HEK293T (cell line): ENCODE measurements around the gene KCNN3.

Experiments used
- CTCF ChIA-PET: fragments of 350-600 bp; formaldehyde crosslinking; extraction: SDS; loops from one replicate; lab custom pipeline; 2021; ENCODE audit warnings: antibody characterized with exemption, inconsistent platforms; lab: Yijun Ruan, JAX
- POLR2A ChIA-PET: fragments of 350-600 bp; formaldehyde crosslinking; extraction: SDS; loops from one replicate; lab custom pipeline; 2020; ENCODE audit warnings: antibody characterized with exemption, inconsistent platforms; lab: Yijun Ruan, JAX
- DNase-seq: peaks from one replicate; pipeline ENCODE4 v3.0.0; 2012; ENCODE audit warnings: mixed read lengths; ENCODE audit errors: extremely low spot score
- ARNT ChIP-seq: fragments of 450-650 bp; IDR thresholded peaks from 2 replicates; pipeline ENCODE4 v1.6.1; 2017; ENCODE audit warnings: mild to moderate bottlenecking
- BHLHE40 ChIP-seq: fragments of 450-650 bp; IDR thresholded peaks from 2 replicates; pipeline ENCODE4 v1.6.1; 2016; ENCODE audit warnings: mild to moderate bottlenecking, moderate library complexity, borderline replicate concordance
- CTBP1 ChIP-seq: fragments of 450-650 bp; IDR thresholded peaks from 2 replicates; pipeline ENCODE4 v1.6.1; 2016; ENCODE audit warnings: borderline replicate concordance
- ELF4 ChIP-seq: fragments of 450-650 bp; IDR thresholded peaks from 2 replicates; pipeline ENCODE4 v1.6.1; 2017; ENCODE audit warnings: antibody characterized with exemption
- FOXA1 ChIP-seq: fragments of 450-650 bp; IDR thresholded peaks from 2 replicates; pipeline ENCODE4 v1.6.1; 2016; ENCODE audit warnings: mild to moderate bottlenecking
- FOXK2 ChIP-seq: fragments of 450-650 bp; IDR thresholded peaks from 2 replicates; pipeline ENCODE4 v1.6.1; 2016; ENCODE audit warnings: mild to moderate bottlenecking
- FOXM1 ChIP-seq: fragments of 450-650 bp; IDR thresholded peaks from 2 replicates; pipeline ENCODE4 v1.6.1; 2017; ENCODE audit warnings: mild to moderate bottlenecking, borderline replicate concordance
- HDGF ChIP-seq: fragments of 450-650 bp; IDR thresholded peaks from 2 replicates; pipeline ENCODE4 v1.6.1; 2017; ENCODE audit warnings: antibody characterized with exemption, borderline replicate concordance
- L3MBTL2 ChIP-seq: fragments of 450-650 bp; conservative IDR thresholded peaks from 2 replicates; pipeline ENCODE4 v1.6.1; 2016; ENCODE audit warnings: mild to moderate bottlenecking
- LEF1 ChIP-seq: fragments of 450-650 bp; IDR thresholded peaks from 2 replicates; pipeline ENCODE4 v1.6.1; 2017; ENCODE audit warnings: mild to moderate bottlenecking, borderline replicate concordance
- NFRKB ChIP-seq: fragments of 450-650 bp; IDR thresholded peaks from 2 replicates; pipeline ENCODE4 v1.6.1; 2016; ENCODE audit warnings: mild to moderate bottlenecking, moderate library complexity
- SP1 ChIP-seq: fragments of 450-650 bp; IDR thresholded peaks from 2 replicates; pipeline ENCODE4 v1.6.1; 2017
- SUZ12 ChIP-seq: fragments of 450-650 bp; IDR thresholded peaks from 2 replicates; pipeline ENCODE4 v1.6.1; 2016; ENCODE audit warnings: mild to moderate bottlenecking
- TARDBP ChIP-seq: fragments of 450-650 bp; IDR thresholded peaks from 2 replicates; pipeline ENCODE4 v1.6.1; 2016
- ZNF384 ChIP-seq: fragments of 450-650 bp; IDR thresholded peaks from 2 replicates; pipeline ENCODE4 v1.6.1; 2016
- TF ChIP-seq, protein P1 (sequence below): fragments of 450-650 bp; IDR thresholded peaks from 2 replicates; pipeline ENCODE4 v1.6.1; 2016

KCNN3 gene

DNA sequence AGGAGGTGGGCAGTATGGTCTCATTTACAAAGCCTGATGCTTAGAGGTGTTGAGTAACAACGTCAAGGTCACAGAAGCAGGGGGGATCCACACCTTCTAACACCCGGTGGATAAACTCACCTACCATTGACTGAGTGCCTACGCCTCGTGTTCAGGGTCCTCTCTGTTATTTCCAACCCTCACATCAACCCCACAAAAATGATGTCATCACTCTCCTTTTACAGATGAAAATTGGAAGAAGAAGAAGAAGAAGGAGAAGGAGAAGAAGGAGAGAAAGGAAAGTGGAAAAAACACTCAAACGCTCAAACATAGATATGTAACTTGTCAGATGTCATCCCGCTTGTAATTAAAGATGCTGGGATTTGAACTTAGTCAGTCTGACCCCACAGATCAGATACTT is 653 bp upstream of the KCNN3 start:
- no peak for TF ChIP-seq SUZ12
- TF ChIP-seq NFRKB, result no peak
- no peak for TF ChIP-seq HDGF
- no peak for TF ChIP-seq LEF1
- no peak for TF ChIP-seq TARDBP
- TF ChIP-seq SP1, result no peak
- TF ChIP-seq ELF4, result no peak
- no peak for TF ChIP-seq CTBP1
- TF ChIP-seq FOXM1, result no peak
- TF ChIP-seq FOXA1, result no peak
- TF ChIP-seq, protein P1, sequence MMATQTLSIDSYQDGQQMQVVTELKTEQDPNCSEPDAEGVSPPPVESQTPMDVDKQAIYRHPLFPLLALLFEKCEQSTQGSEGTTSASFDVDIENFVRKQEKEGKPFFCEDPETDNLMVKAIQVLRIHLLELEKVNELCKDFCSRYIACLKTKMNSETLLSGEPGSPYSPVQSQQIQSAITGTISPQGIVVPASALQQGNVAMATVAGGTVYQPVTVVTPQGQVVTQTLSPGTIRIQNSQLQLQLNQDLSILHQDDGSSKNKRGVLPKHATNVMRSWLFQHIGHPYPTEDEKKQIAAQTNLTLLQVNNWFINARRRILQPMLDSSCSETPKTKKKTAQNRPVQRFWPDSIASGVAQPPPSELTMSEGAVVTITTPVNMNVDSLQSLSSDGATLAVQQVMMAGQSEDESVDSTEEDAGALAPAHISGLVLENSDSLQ, result no peak
- no peak for TF ChIP-seq ARNT
- ChIA-PET POLR2A (interaction anchor here (0.6 to 1.4 kb wide), 6 partner anchors 8 to 536 kb away, joined by 3 to 4 read pairs (median 3); no protein-coding TSS in a partner anchor), CTCF (interaction anchor here (0.8 kb wide), 1 partner anchor 9 kb away, joined by 4 read pairs; no protein-coding TSS in a partner anchor)
- no peak for DNase-seq

DNA sequence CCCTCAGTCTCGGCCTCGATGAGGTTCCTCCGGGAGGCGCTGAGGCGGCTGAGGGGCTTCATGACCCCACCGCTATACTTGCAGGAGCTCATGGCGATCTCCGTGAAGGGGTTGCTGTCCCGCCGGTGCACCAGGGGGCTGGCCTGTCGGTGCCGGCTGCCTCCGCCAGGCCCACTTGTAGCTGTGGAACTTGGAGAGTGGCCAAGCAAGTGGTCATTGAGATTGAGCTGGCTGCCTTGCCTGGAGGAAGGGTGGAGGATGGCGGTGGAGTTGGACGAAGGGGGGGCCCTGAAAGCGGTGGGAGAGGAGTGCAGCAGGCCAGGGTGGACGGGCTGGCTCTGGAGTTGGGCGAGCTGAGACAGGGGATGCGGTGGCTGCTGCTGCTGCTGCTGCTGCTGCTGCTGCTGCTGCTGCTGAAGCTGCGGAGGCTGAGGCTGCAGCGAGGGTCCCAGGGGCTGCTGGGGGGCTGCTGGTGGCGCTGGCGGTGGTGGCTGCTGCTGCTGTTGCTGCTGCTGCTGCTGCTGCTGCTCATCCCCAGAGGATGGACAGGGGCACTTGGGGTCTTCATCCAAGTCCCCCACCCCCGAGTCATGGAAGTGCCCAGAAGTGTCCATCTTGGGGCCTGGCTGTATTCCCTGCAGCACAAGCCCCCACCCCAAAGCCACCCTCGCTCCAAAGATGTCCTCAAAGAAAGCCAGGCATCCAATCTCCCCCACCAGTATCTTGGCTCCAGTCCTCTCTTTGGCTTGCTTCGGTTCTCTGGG is 548 bp downstream of the KCNN3 start:
- ChIA-PET POLR2A (interaction anchor here (0.7 to 1.4 kb wide), 7 partner anchors 9 to 535 kb away, joined by 3 to 5 read pairs (median 3); partner anchors contain the start of gene PMVK), CTCF (interaction anchor here (0.6 to 1.5 kb wide), 6 partner anchors 9 to 390 kb away, joined by 3 to 5 read pairs (median 4); no protein-coding TSS in a partner anchor)
- no peak for DNase-seq
- TF ChIP-seq HDGF (no peak), CTBP1 (no peak), ZNF384 (no peak), SUZ12 (no peak), LEF1 (no peak)

- no peak for DNase-seq
- POLR2A ChIA-PET, result interaction anchor here (0.6 to 1.2 kb wide), 2 partner anchors 9 to 68 kb away, joined by 4 to 5 read pairs; partner anchors contain the start of gene PMVK
Observed at GRCh38 chr1:154867841-154868605, 2.1 kb downstream of the KCNN3 start.

GRCh38 chr1:154867064-154867825 is 2.8 kb downstream of the KCNN3 start:
- CTCF ChIA-PET, result interaction anchor here (0.6 to 1.2 kb wide), 2 partner anchors 11 to 15 kb away, joined by 3 to 4 read pairs; no protein-coding TSS in a partner anchor
- no peak for DNase-seq
- POLR2A ChIA-PET, result no interaction called here
- TF ChIP-seq LEF1 (no peak), FOXA1 (no peak), FOXK2 (no peak), HDGF (no peak), FOXM1 (no peak), ELF4 (no peak), TARDBP (no peak), ZNF384 (no peak), CTBP1 (no peak)
- TF ChIP-seq, protein P1, result no peak

More at GRCh38 chr1:154867841-154868605, 2.1 kb downstream of the KCNN3 start:
- no peak for TF ChIP-seq ZNF384
- TF ChIP-seq SUZ12, result no peak
- TF ChIP-seq FOXK2, result no peak
- TF ChIP-seq HDGF, result no peak
- TF ChIP-seq ARNT, result no peak
- no peak for TF ChIP-seq FOXA1
- no peak for TF ChIP-seq CTBP1
- no peak for TF ChIP-seq L3MBTL2
- no peak for TF ChIP-seq BHLHE40
- no peak for TF ChIP-seq NFRKB
- TF ChIP-seq LEF1, result no peak
- no peak for TF ChIP-seq ELF4
- CTCF ChIA-PET, result interaction anchor here (0.7 to 1.5 kb wide), 2 partner anchors 10 to 308 kb away, joined by 3 to 5 read pairs; no protein-coding TSS in a partner anchor

DNA sequence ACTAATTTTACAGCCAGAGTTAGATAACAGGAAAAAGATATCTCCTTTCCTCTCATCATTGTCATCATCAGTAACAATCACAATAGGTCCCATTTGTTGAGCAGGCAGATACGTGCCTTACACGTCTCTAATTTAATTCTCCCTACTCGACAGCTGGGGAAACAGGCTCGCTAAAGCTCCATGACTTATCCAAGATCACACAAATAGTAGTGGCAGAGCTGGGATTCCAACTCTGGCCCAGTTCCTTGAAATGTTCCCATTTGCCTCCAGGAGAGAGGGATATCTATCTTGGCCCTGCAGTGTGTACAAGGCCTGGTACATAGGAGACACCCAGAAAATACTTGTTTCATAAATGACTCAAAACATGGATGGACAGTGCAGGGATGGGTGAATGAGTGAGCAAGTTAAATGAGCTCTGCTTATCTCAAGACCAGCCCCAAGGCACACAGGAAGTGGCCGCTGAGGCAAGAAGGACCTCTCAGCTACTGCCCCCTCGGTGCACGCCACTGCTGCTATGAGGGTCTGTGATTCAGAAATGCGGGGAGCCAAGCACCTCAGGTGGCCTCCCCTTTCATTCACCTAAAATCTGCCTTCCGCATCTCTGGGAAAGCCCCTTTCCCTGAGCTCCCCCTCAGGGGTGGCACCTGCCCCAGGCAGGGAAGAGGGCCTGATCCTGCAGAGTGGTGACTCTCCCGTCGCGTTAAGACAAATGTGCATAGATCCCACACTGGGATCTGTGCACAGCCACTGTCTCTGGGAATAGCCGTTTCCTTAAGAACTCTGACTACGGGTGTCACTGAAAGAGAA is 3.6 kb downstream of the KCNN3 start:
- no peak for DNase-seq
- no peak for TF ChIP-seq L3MBTL2
- TF ChIP-seq, protein P1, result no peak
- TF ChIP-seq ZNF384, result no peak
- TF ChIP-seq SP1, result no peak
- TF ChIP-seq ELF4, result no peak
- TF ChIP-seq FOXM1, result no peak
- TF ChIP-seq NFRKB, result no peak
- ChIA-PET CTCF (interaction anchor here (0.6 to 1.2 kb wide), 5 partner anchors 12 to 221 kb away, joined by 3 to 6 read pairs (median 4); no protein-coding TSS in a partner anchor), POLR2A (interaction anchor here (1.4 kb wide), 1 partner anchor 37 kb away, joined by 4 read pairs; no protein-coding TSS in a partner anchor)
